Measurements from ENCODE around the gene JMJD1C.

Gene JMJD1C

DNA sequence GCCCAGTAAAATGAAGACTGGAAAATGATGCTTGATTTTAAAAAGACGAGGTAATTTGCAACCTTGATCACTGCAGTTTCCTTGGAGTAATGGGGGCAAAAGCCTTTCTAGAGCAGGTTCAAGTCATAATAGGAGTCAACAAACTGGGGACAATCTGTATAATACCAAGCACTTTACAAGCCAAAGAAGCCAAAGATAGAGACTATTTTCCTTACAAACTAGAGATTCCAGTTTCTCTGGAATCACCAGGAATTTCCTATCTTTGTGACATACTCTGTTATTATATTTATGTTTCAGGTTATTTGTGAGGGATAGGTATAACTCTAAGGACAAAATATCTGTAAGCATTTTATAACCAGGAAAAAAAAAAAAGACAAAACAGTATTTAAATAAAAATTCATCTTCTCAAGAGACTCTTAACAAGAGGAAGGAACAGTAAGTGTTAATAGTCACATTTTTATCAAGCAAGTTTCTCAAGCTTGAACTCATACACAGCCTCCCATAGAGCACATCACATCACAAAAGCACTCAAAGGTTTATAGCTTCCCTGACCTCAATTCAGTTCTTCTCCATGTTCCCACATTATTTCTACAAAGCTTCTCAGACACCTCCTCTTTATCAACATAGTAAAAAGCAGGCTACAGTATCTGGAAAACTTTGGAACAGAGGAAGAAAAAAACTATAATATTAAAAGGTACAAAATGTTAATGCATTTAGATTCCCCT lies 18.9 kb downstream of the JMJD1C start:
- Histone ChIP-seq H3K9me3 (ENCODE audit: control insufficient read depth, insufficient read depth, low read depth, low read length) (no peaks in the 10 kb centered on the region), H3K36me3 (ENCODE audit: control insufficient read depth in 2 of 2, insufficient read depth in 1 of 2, low read length in 2 of 2) (no peaks in the 10 kb centered on the region), H3K4me3 (ENCODE audit: low read depth, low read length) (no peak overlapping the region), H3K27ac (ENCODE audit: extremely low read depth, low read depth, low read length) (no peak overlapping the region), H3K4me1 (ENCODE audit: control insufficient read depth, insufficient read depth, low read length) (peaks cover 5% of the 10 kb centered on the region; the same call in 1 of the 2 replicates)
- TF ChIP-seq BCL11A (tag by site-specific recombination; IDR thresholded peaks at IDR 0.05; ENCODE audit: low read depth) (no peak), ZFP41 (tag by site-specific recombination; IDR thresholded peaks at IDR 0.05; ENCODE audit: borderline replicate concordance) (no peak), ZNF610 (tag by site-specific recombination; IDR thresholded peaks at IDR 0.05; ENCODE audit: borderline replicate concordance) (no peak), MZF1 (tag by site-specific recombination; IDR thresholded peaks at IDR 0.05; ENCODE audit: borderline replicate concordance) (no peak), OSR2 (tag by site-specific recombination; IDR thresholded peaks at IDR 0.05) (no peak), ZNF311 (tag by site-specific recombination; IDR thresholded peaks at IDR 0.05; ENCODE audit: borderline replicate concordance) (no peak), YY1 (tag by site-specific recombination; IDR thresholded peaks at IDR 0.05) (no peak)
- TF ChIP-seq, protein P1, sequence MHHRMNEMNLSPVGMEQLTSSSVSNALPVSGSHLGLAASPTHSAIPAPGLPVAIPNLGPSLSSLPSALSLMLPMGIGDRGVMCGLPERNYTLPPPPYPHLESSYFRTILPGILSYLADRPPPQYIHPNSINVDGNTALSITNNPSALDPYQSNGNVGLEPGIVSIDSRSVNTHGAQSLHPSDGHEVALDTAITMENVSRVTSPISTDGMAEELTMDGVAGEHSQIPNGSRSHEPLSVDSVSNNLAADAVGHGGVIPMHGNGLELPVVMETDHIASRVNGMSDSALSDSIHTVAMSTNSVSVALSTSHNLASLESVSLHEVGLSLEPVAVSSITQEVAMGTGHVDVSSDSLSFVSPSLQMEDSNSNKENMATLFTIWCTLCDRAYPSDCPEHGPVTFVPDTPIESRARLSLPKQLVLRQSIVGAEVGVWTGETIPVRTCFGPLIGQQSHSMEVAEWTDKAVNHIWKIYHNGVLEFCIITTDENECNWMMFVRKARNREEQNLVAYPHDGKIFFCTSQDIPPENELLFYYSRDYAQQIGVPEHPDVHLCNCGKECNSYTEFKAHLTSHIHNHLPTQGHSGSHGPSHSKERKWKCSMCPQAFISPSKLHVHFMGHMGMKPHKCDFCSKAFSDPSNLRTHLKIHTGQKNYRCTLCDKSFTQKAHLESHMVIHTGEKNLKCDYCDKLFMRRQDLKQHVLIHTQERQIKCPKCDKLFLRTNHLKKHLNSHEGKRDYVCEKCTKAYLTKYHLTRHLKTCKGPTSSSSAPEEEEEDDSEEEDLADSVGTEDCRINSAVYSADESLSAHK (tag by site-specific recombination; IDR thresholded peaks at IDR 0.05): no peak
- ChIA-PET CTCF (interaction anchor here (0.6 to 0.7 kb wide), 2 partner anchors 31 to 272 kb away, joined by 5 to 6 read pairs; no protein-coding TSS in a partner anchor), POLR2A (no interaction called here)

DNA sequence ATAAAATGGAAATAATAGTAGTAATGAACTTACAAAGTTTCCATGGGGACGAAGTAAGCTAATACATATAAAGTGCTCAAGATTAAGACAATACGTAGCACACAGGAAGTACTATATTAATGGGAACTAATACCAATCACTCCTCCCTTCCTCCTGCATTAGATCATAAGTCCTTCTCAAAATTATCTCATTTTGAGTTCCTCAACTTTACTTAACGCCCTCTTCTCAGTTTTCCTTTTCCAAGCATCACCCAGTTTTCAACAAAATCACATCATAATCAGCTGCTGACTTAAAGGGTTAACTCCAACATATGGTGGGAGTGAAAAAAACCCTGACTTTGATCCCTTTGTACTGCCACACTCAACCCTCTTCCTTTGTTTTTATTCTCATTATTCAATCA lies 24.4 kb downstream of the JMJD1C start:
- Histone ChIP-seq H3K36me3 (ENCODE audit: control insufficient read depth in 2 of 2, insufficient read depth in 1 of 2, low read length in 2 of 2) (no peaks in the 10 kb centered on the region), H3K4me1 (ENCODE audit: control insufficient read depth, insufficient read depth, low read length) (peaks cover 25% of the 10 kb centered on the region), H3K27ac (ENCODE audit: extremely low read depth, low read depth, low read length) (no peak overlapping the region), H3K4me3 (ENCODE audit: low read depth, low read length) (no peak overlapping the region), H3K9me3 (ENCODE audit: control insufficient read depth, insufficient read depth, low read depth, low read length) (no peaks in the 10 kb centered on the region)
- TF ChIP-seq, protein P2, sequence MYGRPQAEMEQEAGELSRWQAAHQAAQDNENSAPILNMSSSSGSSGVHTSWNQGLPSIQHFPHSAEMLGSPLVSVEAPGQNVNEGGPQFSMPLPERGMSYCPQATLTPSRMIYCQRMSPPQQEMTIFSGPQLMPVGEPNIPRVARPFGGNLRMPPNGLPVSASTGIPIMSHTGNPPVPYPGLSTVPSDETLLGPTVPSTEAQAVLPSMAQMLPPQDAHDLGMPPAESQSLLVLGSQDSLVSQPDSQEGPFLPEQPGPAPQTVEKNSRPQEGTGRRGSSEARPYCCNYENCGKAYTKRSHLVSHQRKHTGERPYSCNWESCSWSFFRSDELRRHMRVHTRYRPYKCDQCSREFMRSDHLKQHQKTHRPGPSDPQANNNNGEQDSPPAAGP (tag by site-specific recombination; IDR thresholded peaks at IDR 0.05): no peak
- TF ChIP-seq ZNF223 (tag by site-specific recombination; IDR thresholded peaks at IDR 0.05): no peak
- TF ChIP-seq, protein P3, sequence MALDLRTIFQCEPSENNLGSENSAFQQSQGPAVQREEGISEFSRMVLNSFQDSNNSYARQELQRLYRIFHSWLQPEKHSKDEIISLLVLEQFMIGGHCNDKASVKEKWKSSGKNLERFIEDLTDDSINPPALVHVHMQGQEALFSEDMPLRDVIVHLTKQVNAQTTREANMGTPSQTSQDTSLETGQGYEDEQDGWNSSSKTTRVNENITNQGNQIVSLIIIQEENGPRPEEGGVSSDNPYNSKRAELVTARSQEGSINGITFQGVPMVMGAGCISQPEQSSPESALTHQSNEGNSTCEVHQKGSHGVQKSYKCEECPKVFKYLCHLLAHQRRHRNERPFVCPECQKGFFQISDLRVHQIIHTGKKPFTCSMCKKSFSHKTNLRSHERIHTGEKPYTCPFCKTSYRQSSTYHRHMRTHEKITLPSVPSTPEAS (tag by site-specific recombination; IDR thresholded peaks at IDR 0.05): no peak
- no peak for TF ChIP-seq ZNF792 (tag by site-specific recombination; IDR thresholded peaks at IDR 0.05)
- TF ChIP-seq, protein P4, sequence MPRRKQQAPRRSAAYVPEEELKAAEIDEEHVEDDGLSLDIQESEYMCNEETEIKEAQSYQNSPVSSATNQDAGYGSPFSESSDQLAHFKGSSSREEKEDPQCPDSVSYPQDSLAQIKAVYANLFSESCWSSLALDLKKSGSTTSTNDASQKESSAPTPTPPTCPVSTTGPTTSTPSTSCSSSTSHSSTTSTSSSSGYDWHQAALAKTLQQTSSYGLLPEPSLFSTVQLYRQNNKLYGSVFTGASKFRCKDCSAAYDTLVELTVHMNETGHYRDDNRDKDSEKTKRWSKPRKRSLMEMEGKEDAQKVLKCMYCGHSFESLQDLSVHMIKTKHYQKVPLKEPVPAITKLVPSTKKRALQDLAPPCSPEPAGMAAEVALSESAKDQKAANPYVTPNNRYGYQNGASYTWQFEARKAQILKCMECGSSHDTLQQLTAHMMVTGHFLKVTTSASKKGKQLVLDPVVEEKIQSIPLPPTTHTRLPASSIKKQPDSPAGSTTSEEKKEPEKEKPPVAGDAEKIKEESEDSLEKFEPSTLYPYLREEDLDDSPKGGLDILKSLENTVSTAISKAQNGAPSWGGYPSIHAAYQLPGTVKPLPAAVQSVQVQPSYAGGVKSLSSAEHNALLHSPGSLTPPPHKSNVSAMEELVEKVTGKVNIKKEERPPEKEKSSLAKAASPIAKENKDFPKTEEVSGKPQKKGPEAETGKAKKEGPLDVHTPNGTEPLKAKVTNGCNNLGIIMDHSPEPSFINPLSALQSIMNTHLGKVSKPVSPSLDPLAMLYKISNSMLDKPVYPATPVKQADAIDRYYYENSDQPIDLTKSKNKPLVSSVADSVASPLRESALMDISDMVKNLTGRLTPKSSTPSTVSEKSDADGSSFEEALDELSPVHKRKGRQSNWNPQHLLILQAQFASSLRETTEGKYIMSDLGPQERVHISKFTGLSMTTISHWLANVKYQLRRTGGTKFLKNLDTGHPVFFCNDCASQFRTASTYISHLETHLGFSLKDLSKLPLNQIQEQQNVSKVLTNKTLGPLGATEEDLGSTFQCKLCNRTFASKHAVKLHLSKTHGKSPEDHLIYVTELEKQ (tag by site-specific recombination; IDR thresholded peaks at IDR 0.05; ENCODE audit: borderline replicate concordance): no peak
- TF ChIP-seq, protein P5, sequence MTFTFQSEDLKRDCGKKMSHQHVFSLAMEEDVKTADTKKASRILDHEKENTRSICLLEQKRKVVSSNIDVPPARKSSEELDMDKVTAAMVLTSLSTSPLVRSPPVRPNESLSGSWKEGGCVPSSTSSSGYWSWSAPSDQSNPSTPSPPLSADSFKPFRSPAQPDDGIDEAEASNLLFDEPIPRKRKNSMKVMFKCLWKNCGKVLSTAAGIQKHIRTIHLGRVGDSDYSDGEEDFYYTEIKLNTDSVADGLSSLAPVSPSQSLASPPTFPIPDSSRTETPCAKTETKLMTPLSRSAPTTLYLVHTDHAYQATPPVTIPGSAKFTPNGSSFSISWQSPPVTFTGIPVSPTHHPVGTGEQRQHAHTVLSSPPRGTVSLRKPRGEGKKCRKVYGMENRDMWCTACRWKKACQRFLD (tag by site-specific recombination; IDR thresholded peaks at IDR 0.05): no peak
- TF ChIP-seq ZNF621 (tag by site-specific recombination; IDR thresholded peaks at IDR 0.05): no peak
- TF ChIP-seq, protein P6, sequence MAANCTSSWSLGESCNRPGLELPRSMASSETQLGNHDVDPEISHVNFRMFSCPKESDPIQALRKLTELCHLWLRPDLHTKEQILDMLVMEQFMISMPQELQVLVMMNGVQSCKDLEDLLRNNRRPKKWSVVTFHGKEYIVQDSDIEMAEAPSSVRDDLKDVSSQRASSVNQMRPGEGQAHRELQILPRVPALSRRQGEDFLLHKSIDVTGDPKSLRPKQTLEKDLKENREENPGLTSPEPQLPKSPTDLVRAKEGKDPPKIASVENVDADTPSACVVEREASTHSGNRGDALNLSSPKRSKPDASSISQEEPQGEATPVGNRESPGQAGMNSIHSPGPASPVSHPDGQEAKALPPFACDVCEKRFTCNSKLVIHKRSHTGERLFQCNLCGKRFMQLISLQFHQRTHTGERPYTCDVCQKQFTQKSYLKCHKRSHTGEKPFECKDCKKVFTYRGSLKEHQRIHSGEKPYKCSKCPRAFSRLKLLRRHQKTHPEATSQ (tag by site-specific recombination; IDR thresholded peaks at IDR 0.05): no peak
- no peak for TF ChIP-seq GLIS1 (tag by site-specific recombination; IDR thresholded peaks at IDR 0.05)
- TF ChIP-seq ZNF510 (tag by site-specific recombination; IDR thresholded peaks at IDR 0.05; ENCODE audit: insufficient replicate concordance): no peak
- no peak for TF ChIP-seq ZEB2 (tag by site-specific recombination; IDR thresholded peaks at IDR 0.05)
- no peak for TF ChIP-seq ZNF23 (tag by site-specific recombination; IDR thresholded peaks at IDR 0.05; ENCODE audit: borderline replicate concordance)
- TF ChIP-seq ZNF335 (tag by site-specific recombination; conservative IDR thresholded peaks at IDR 0.05): no peak
- ChIA-PET POLR2A (no interaction called here), CTCF (no interaction called here)

Measured in HEK293 (cell line).